ENCODE data around the gene MYOM3. TPM values are rescaled to one million over a fixed set of nuclear protein-coding genes. Genes with fewer than 3 reads are reported as not detected.

Gene MYOM3
- total and polyA plus RNA-seq, 11 donors: 76.7 to 379 (median 288) TPM

DNA sequence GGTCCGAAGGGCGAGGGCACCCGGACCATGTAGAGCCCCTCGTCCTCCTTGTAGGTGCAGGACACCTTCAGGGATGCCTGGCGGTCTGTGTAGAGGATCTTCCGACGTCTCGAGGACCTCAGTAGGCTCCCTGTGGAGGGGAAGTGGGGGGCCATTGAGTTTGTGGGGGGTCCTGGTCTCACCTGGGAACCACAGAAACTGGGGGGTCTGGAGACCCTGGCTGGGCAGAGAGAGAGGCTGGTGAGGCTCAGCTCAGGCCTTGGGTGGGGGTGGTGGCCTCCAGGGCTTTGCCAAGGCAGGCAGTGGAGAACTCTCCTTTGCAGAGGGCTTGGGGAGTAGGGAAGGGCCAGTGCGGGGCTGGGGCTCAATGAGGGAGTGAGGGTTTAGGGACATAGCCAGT is 19.0 kb downstream of the MYOM3 start:
- DNase-seq (peak in 1 of 5 donors; percentile 36), ATAC-seq (no peak)
- Histone ChIP-seq H3K36me3 (peaks cover 0 to 61% (median 10%) of the 10 kb centered on the region in 9 donors), H3K4me3 (no peak overlapping the region), H3K27me3 (no peaks in the 10 kb centered on the region), H3K9me3 (no peaks in the 10 kb centered on the region), H3K4me1 (peaks cover 0 to 56% (median 16%) of the 10 kb centered on the region in 12 donors), H3K27ac (peak overlapping the region in 1 of 12 donors; percentile 75)
- TF ChIP-seq POLR2A (IDR thresholded peaks at IDR 0.05): no peak
- TF ChIP-seq, protein P1, sequence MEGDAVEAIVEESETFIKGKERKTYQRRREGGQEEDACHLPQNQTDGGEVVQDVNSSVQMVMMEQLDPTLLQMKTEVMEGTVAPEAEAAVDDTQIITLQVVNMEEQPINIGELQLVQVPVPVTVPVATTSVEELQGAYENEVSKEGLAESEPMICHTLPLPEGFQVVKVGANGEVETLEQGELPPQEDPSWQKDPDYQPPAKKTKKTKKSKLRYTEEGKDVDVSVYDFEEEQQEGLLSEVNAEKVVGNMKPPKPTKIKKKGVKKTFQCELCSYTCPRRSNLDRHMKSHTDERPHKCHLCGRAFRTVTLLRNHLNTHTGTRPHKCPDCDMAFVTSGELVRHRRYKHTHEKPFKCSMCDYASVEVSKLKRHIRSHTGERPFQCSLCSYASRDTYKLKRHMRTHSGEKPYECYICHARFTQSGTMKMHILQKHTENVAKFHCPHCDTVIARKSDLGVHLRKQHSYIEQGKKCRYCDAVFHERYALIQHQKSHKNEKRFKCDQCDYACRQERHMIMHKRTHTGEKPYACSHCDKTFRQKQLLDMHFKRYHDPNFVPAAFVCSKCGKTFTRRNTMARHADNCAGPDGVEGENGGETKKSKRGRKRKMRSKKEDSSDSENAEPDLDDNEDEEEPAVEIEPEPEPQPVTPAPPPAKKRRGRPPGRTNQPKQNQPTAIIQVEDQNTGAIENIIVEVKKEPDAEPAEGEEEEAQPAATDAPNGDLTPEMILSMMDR (IDR thresholded peaks at IDR 0.05): no peak
- intact Hi-C loops (cut with DNase I): no loop called here
- WGBS, 4 donors: 87 to 100% (median 95%) methylated on average over 2 to 9 of the region's 9 CpGs

- DNase-seq: no peak
- H3K36me3 ChIP-seq: peaks cover 0 to 66% (median 10%) of the 10 kb centered on the region in 9 donors
- peak overlapping the region in 3 of 12 donors; percentile 31 to 75 (median 58) for H3K27ac ChIP-seq
- TF ChIP-seq POLR2A (IDR thresholded peaks at IDR 0.05): no peak
- TF ChIP-seq, protein P1 (IDR thresholded peaks at IDR 0.05): no peak
- peaks cover 0 to 53% (median 13%) of the 10 kb centered on the region in 12 donors for H3K4me1 ChIP-seq
- H3K4me3 ChIP-seq: no peak overlapping the region
- ATAC-seq: no peak
- no peaks in the 10 kb centered on the region for H3K9me3 ChIP-seq
- H3K27me3 ChIP-seq: no peaks in the 10 kb centered on the region
- intact Hi-C loops (cut with DNase I): no loop called here
- WGBS, 4 donors: 77 to 86% (median 84%) methylated on average over 10 to 13 of the region's 13 CpGs
These were observed 19.9 kb downstream of the MYOM3 start for GRCh38 chr1:24091971-24092482.

GRCh38 chr1:24090736-24091135 is 21.2 kb downstream of the MYOM3 start:
- Histone ChIP-seq H3K27ac (peak overlapping the region in 8 of 12 donors; percentile 20 to 75 (median 48)), H3K9me3 (no peaks in the 10 kb centered on the region), H3K36me3 (peaks cover 0 to 77% (median 10%) of the 10 kb centered on the region in 9 donors), H3K4me1 (peaks cover 0 to 43% (median 4%) of the 10 kb centered on the region in 12 donors), H3K4me3 (no peak overlapping the region), H3K27me3 (no peaks in the 10 kb centered on the region)
- DNase-seq (peak in 1 of 5 donors; percentile 52), ATAC-seq (peak in 2 of 4 donors; percentile 1 to 5)
- TF ChIP-seq, protein P1 (IDR thresholded peaks at IDR 0.05): no peak
- no peak for TF ChIP-seq POLR2A (IDR thresholded peaks at IDR 0.05)
- intact Hi-C loops (cut with DNase I): no loop called here
- 92 to 96% (median 93%) methylated on average over 9 to 11 of the region's 11 CpGs for WGBS, 4 donors

- WGBS, 4 donors: 41 to 60% (median 59%) methylated on average over 3 to 14 of the region's 14 CpGs
- ATAC-seq: peak; percentile 68 to 82 (median 75)
- peaks cover 0 to 78% (median 10%) of the 10 kb centered on the region in 9 donors for H3K36me3 ChIP-seq
These were observed 22.0 kb downstream of the MYOM3 start for GRCh38 chr1:24089743-24090555.

More at GRCh38 chr1:24089743-24090555, 22.0 kb downstream of the MYOM3 start:
- intact Hi-C loops (cut with DNase I): no loop called here
- peak; percentile 65 to 88 (median 79) for DNase-seq
- peak overlapping the region in 8 of 12 donors; percentile 20 to 75 (median 48) for H3K27ac ChIP-seq
- no peaks in the 10 kb centered on the region for H3K27me3 ChIP-seq
- no peaks in the 10 kb centered on the region for H3K9me3 ChIP-seq
- TF ChIP-seq POLR2A (IDR thresholded peaks at IDR 0.05): no peak
- TF ChIP-seq, protein P1 (IDR thresholded peaks at IDR 0.05): no peak
- peaks cover 0 to 39% (median 0%) of the 10 kb centered on the region in 12 donors for H3K4me1 ChIP-seq
- no peak overlapping the region for H3K4me3 ChIP-seq

Data from heart left ventricle (tissue), 16 donors.